Fibroblast of pulmonary artery (primary cell): ENCODE measurements around the gene FGFR2.
"Not testable (repeated sequence)": the region's sequence is repeated elsewhere in the genome, so short reads cannot be mapped to it uniquely, and the experiment has no call there.

ENCODE experiments used
- DNase-seq: peaks from one replicate; pipeline ENCODE4 v3.0.0-alpha.2; 2010; ENCODE audit warnings: low read depth
- H3K4me3 ChIP-seq: replicated peaks from 2 replicates; pipeline ENCODE4 v1.5.1; 2011; ENCODE audit warnings: low read depth, mild to moderate bottlenecking, control low read depth, low read length, moderate library complexity
- CTCF ChIP-seq: IDR thresholded peaks from 2 replicates; pipeline ENCODE4 v1.5.1; 2011; ENCODE audit warnings: mild to moderate bottlenecking, control low read depth, low read length, inconsistent platforms; ENCODE audit errors: missing control alignments

FGFR2 gene

GRCh38 chr10:121568275-121568674, 30.0 kb downstream of the FGFR2 start:
- TF ChIP-seq CTCF = no peak
- no peak overlapping the region for H3K4me3 ChIP-seq
- no peak for DNase-seq

DNA sequence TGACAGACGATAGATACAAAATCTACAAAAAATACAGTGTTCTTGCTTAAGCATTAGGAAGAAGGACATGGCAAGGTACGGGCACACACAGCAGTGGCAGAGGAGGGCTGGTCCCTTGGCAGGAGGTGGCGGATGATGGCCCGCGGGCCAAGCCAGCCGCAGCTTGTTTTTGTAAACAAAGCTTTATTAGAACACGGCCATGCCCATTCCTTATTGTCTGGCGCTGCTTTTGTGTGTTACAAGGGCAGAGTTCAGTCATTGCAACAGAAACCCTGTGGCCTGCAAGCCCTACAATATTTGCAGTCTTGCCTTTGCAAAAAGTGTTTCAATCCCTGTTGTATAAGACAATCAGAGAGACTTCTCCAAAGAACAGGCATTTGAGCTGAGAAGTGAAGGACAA, 30.7 kb downstream of the FGFR2 start:
- H3K4me3 ChIP-seq = no peak overlapping the region
- TF ChIP-seq CTCF = no peak
- DNase-seq = no peak

GRCh38 chr10:121566755-121567154, 31.5 kb downstream of the FGFR2 start:
- no peak overlapping the region for H3K4me3 ChIP-seq
- TF ChIP-seq CTCF = no peak
- no peak for DNase-seq

DNA sequence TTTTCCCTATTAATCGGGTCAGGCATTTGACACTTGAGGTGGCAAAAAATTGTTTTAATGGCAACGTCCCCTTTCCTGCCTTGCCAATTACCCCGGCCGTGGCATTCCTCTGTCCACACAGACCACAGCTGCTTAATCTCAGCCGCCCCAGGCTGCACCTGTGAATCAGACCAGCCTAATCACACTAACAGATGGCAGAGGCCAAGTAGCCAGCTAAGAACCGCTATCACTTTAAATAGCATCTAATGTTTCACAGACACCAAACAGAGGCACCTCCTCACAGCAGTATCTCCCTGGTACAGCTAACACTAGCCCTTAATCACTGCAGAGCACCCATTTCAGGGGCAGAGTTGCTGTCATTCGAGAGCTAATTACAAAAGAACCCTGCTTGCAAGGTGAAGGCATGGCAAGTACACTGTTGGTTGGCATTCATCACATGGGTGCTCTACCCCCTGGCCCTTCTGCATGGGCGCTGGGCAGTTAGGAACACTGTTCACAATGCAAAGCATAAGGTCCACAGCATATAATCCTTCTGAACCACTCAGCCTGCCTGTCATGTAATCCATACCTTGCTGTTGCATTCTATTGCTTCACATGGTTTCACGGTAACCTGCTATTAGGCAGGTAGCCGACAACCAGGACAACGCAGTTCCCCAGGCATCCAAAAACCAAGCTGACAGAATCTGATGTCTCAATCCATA, 38.8 kb downstream of the FGFR2 start:
- no peak for DNase-seq
- no peak for TF ChIP-seq CTCF
- no peak overlapping the region for H3K4me3 ChIP-seq

GRCh38 chr10:121558238-121558637, 40.0 kb downstream of the FGFR2 start:
- no peak for TF ChIP-seq CTCF
- no peak for DNase-seq
- H3K4me3 ChIP-seq = no peak overlapping the region

- H3K4me3 ChIP-seq = no peak overlapping the region
- DNase-seq = no peak
- TF ChIP-seq CTCF = no peak
Observed at GRCh38 chr10:121556918-121557573, 41.2 kb downstream of the FGFR2 start.

- no peak overlapping the region for H3K4me3 ChIP-seq
- DNase-seq = no peak
- no peak for TF ChIP-seq CTCF
Observed at GRCh38 chr10:121556455-121556854, 41.8 kb downstream of the FGFR2 start.

GRCh38 chr10:121554916-121555315, 43.3 kb downstream of the FGFR2 start:
- DNase-seq, H3K4me3 ChIP-seq: not testable (repeated sequence)
